ENCODE results near the gene RFX5. TPM values are rescaled to one million over a fixed set of nuclear protein-coding genes. Genes with fewer than 3 reads are reported as not detected.
A peak's percentile ranks its signal among the peaks of the same experiment; 100 is the strongest.
"Not testable (repeated sequence)": the region's sequence is repeated elsewhere in the genome, so short reads cannot be mapped to it uniquely, and the experiment has no call there.

Gene RFX5
- total and polyA plus RNA-seq, 4 donors = 5.2 to 17.5 (median 11.1) TPM

DNA sequence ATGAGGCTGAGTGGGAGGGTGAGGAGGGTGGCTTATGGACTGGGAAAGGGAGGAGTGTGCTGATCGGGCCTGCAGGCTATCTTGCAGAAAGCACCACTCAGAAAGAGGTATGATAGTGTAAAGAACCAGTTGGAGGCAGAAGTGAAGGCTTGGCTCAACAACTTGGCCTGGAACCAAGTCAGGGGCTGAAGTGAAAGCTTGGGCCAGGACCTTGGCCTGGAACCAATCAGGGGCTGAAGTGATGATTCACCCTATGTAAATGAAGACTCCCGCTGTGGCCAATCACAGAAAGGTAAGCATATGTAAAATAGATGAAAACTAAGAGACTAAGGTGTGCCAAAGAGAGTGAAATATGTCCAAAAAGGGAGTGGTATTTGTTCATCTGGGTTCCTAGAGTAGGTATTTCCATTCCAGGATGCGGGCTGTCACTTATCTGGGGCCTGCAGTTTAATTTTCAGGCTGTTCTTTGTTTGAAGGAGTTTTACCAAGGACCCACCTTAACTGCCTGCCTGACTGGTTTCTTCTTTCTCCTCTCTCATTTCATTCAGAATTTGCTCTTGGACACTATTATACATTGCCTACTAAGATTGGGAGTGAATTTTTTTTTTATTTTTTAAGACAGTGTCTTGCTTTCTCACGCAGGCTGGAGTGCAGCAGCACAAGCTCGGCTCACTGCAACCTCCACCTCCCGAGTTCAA, 5.1 kb upstream of the RFX5 start:
- peaks cover 0 to 1% (median 0%) of the 10 kb centered on the region in 4 donors for H3K36me3 ChIP-seq (ENCODE audit: control insufficient read depth in 4 of 4, insufficient read depth in 3 of 4, low read depth in 1 of 4, low read length in 3 of 4)
- H3K4me3 ChIP-seq (ENCODE audit: low read depth in 1 of 3, low read length in 3 of 3) = no peak overlapping the region
- H3K4me1 ChIP-seq (ENCODE audit: control insufficient read depth in 4 of 4, insufficient read depth in 4 of 4, low read length in 3 of 4) = no peaks in the 10 kb centered on the region
- no peak overlapping the region for H3K9ac ChIP-seq (ENCODE audit: low read depth in 1 of 2, low read length in 2 of 2)
- no peaks in the 10 kb centered on the region for H3K9me3 ChIP-seq (ENCODE audit: control insufficient read depth in 4 of 4, low read length in 3 of 4)
- DNase-seq (ENCODE audit: low spot score) = no peak
- no peak overlapping the region for H3K27ac ChIP-seq (ENCODE audit: low read depth in 1 of 2, low read length in 2 of 2)
- H3K27me3 ChIP-seq (ENCODE audit: control insufficient read depth in 4 of 4, insufficient read depth in 4 of 4, low read length in 3 of 4) = no peaks in the 10 kb centered on the region
- WGBS = 94% methylated on average over 6 of the region's 6 CpGs
- TF ChIP-seq HNF4A (conservative IDR thresholded peaks at IDR 0.05) (no peak), FOXA1 (IDR thresholded peaks at IDR 0.05) (no peak), YY1 (IDR thresholded peaks at IDR 0.05) (no peak), HNF4G (IDR thresholded peaks at IDR 0.05) (no peak), RAD21 (IDR thresholded peaks at IDR 0.05) (no peak), ZBTB33 (IDR thresholded peaks at IDR 0.05) (no peak), RXRA (IDR thresholded peaks at IDR 0.05) (no peak), GABPA (IDR thresholded peaks at IDR 0.05 in 1 of 2, conservative IDR thresholded peaks at IDR 0.05 in 1 of 2) (no peak), EGR1 (IDR thresholded peaks at IDR 0.05; ENCODE audit: low read depth in 2 of 2) (no peak), JUND (IDR thresholded peaks at IDR 0.05) (no peak), TAF1 (conservative IDR thresholded peaks at IDR 0.05) (no peak)

DNA sequence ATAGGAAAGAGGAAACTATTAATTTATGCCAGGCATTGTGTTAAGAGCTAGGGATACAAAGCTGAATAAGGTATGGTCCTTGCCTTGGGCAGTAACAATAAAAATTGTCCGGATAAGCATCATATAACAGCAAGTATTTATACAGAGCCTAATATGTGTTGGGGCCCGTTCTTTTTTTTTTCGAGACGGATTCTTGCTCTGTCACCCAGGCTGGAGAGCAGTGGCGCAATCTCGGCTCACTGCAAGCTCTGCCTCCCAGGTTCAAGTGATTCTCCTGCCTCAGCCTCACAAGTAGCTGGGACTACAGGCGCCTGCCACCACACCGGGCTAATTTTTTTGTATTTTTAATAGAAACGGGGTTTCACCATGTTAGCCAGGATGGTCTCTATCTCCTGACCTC, 3.3 kb upstream of the RFX5 start:
- not testable (repeated sequence) for DNase-seq (ENCODE audit: low spot score); H3K4me3 ChIP-seq (ENCODE audit: low read depth in 1 of 3, low read length in 3 of 3); H3K27me3 ChIP-seq (ENCODE audit: control insufficient read depth in 4 of 4, insufficient read depth in 4 of 4, low read length in 3 of 4); H3K27ac ChIP-seq (ENCODE audit: low read depth in 1 of 2, low read length in 2 of 2); H3K9ac ChIP-seq (ENCODE audit: low read depth in 1 of 2, low read length in 2 of 2); H3K9me3 ChIP-seq (ENCODE audit: control insufficient read depth in 4 of 4, low read length in 3 of 4); H3K36me3 ChIP-seq (ENCODE audit: control insufficient read depth in 4 of 4, insufficient read depth in 3 of 4, low read depth in 1 of 4, low read length in 3 of 4)
- WGBS = 96% methylated on average over 9 of the region's 9 CpGs
- H3K4me1 ChIP-seq (ENCODE audit: control insufficient read depth in 4 of 4, insufficient read depth in 4 of 4, low read length in 3 of 4) = peaks cover 0 to 10% (median 8%) of the 10 kb centered on the region in 4 donors

GRCh38 chr1:151347523-151348246, 633 bp upstream of the RFX5 start:
- H3K9ac ChIP-seq (ENCODE audit: low read depth in 1 of 2, low read length in 2 of 2) = no peak overlapping the region
- DNase-seq (ENCODE audit: low spot score) = no peak
- H3K27ac ChIP-seq (ENCODE audit: low read depth in 1 of 2, low read length in 2 of 2) = peak overlapping the region in 1 of 2 donors; percentile 10
- 30% methylated on average over 12 of the region's 12 CpGs for WGBS
- peaks cover 0 to 21% (median 9%) of the 10 kb centered on the region in 4 donors for H3K36me3 ChIP-seq (ENCODE audit: control insufficient read depth in 4 of 4, insufficient read depth in 3 of 4, low read depth in 1 of 4, low read length in 3 of 4)
- H3K9me3 ChIP-seq (ENCODE audit: control insufficient read depth in 4 of 4, low read length in 3 of 4) = no peaks in the 10 kb centered on the region
- peak overlapping the region in 2 of 3 donors; percentile 39 to 78 for H3K4me3 ChIP-seq (ENCODE audit: low read depth in 1 of 3, low read length in 3 of 3)
- peaks cover 0 to 10% (median 8%) of the 10 kb centered on the region in 4 donors for H3K4me1 ChIP-seq (ENCODE audit: control insufficient read depth in 4 of 4, insufficient read depth in 4 of 4, low read length in 3 of 4)
- H3K27me3 ChIP-seq (ENCODE audit: control insufficient read depth in 4 of 4, insufficient read depth in 4 of 4, low read length in 3 of 4) = no peaks in the 10 kb centered on the region
- TF ChIP-seq RAD21 (IDR thresholded peaks at IDR 0.05) = no peak
- no peak for TF ChIP-seq TAF1 (conservative IDR thresholded peaks at IDR 0.05)
- no peak for TF ChIP-seq NR2F2 (IDR thresholded peaks at IDR 0.05)
- TF ChIP-seq, protein P1, sequence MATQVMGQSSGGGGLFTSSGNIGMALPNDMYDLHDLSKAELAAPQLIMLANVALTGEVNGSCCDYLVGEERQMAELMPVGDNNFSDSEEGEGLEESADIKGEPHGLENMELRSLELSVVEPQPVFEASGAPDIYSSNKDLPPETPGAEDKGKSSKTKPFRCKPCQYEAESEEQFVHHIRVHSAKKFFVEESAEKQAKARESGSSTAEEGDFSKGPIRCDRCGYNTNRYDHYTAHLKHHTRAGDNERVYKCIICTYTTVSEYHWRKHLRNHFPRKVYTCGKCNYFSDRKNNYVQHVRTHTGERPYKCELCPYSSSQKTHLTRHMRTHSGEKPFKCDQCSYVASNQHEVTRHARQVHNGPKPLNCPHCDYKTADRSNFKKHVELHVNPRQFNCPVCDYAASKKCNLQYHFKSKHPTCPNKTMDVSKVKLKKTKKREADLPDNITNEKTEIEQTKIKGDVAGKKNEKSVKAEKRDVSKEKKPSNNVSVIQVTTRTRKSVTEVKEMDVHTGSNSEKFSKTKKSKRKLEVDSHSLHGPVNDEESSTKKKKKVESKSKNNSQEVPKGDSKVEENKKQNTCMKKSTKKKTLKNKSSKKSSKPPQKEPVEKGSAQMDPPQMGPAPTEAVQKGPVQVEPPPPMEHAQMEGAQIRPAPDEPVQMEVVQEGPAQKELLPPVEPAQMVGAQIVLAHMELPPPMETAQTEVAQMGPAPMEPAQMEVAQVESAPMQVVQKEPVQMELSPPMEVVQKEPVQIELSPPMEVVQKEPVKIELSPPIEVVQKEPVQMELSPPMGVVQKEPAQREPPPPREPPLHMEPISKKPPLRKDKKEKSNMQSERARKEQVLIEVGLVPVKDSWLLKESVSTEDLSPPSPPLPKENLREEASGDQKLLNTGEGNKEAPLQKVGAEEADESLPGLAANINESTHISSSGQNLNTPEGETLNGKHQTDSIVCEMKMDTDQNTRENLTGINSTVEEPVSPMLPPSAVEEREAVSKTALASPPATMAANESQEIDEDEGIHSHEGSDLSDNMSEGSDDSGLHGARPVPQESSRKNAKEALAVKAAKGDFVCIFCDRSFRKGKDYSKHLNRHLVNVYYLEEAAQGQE (IDR thresholded peaks at IDR 0.05) = no peak
- no peak for TF ChIP-seq HNF4A (conservative IDR thresholded peaks at IDR 0.05)
- TF ChIP-seq MAX (IDR thresholded peaks at IDR 0.05) = no peak
- TF ChIP-seq RXRA (IDR thresholded peaks at IDR 0.05) = no peak
- TF ChIP-seq GABPA (IDR thresholded peaks at IDR 0.05 in 1 of 2, conservative IDR thresholded peaks at IDR 0.05 in 1 of 2) = no peak
- no peak for TF ChIP-seq FOXA1 (IDR thresholded peaks at IDR 0.05)
- no peak for TF ChIP-seq HNF4G (IDR thresholded peaks at IDR 0.05)
- no peak for TF ChIP-seq YY1 (IDR thresholded peaks at IDR 0.05)
- TF ChIP-seq FOXA2 (IDR thresholded peaks at IDR 0.05) = no peak
- no peak for TF ChIP-seq EGR1 (IDR thresholded peaks at IDR 0.05; ENCODE audit: low read depth in 2 of 2)
- TF ChIP-seq, protein P2, sequence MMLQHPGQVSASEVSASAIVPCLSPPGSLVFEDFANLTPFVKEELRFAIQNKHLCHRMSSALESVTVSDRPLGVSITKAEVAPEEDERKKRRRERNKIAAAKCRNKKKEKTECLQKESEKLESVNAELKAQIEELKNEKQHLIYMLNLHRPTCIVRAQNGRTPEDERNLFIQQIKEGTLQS (IDR thresholded peaks at IDR 0.05) = no peak
- TF ChIP-seq SP1 (IDR thresholded peaks at IDR 0.05) = no peak
- no peak for TF ChIP-seq ZBTB33 (IDR thresholded peaks at IDR 0.05)

Measured in liver (tissue), 9 donors.